Mesenchymal stem cell (in vitro differentiated cells and primary cell): ENCODE results near the gene RAD54L.
A peak's percentile ranks its signal among the peaks of the same experiment; 100 is the strongest.

Experiments
- DNase-seq: peaks from one replicate; pipeline ENCODE4 v3.0.0-alpha.2; 2013
- H2AFZ ChIP-seq: one replicate; pipeline ENCODE4 v1.6.1; 2013; ENCODE audit warnings: low read depth, mild to moderate bottlenecking, control low read depth, inconsistent platforms, low read length, moderate library complexity
- H2AK5ac ChIP-seq: 2 replicates; pipeline ENCODE4 v1.6.1; 2013; ENCODE audit warnings: low read length, moderate library complexity, mild to moderate bottlenecking, inconsistent platforms; ENCODE audit not compliant: severe bottlenecking
- H2BK120ac ChIP-seq: one replicate; pipeline ENCODE4 v1.6.1; 2013; ENCODE audit warnings: low read depth, mild to moderate bottlenecking, inconsistent platforms, low read length, moderate library complexity
- H2BK12ac ChIP-seq, 2 experiments: one replicate each; pipeline ENCODE4 v1.6.1; 2013; ENCODE audit warnings: inconsistent platforms in 2 of 2, low read length in 2 of 2, mild to moderate bottlenecking in 2 of 2, moderate library complexity in 2 of 2, control low read depth in 1 of 2
- H2BK15ac ChIP-seq: one replicate; pipeline ENCODE4 v1.6.1; 2013; ENCODE audit warnings: mild to moderate bottlenecking, low read depth, inconsistent platforms; ENCODE audit not compliant: poor library complexity, severe bottlenecking
- H2BK5ac ChIP-seq: 2 replicates; pipeline ENCODE4 v1.6.1; 2013; ENCODE audit warnings: low read depth, mild to moderate bottlenecking, low read length, control low read depth, inconsistent platforms; ENCODE audit not compliant: poor library complexity, severe bottlenecking
- H3K14ac ChIP-seq, 2 experiments: one replicate each; pipeline ENCODE4 v1.6.1; 2013; ENCODE audit warnings: inconsistent platforms in 2 of 2, low read length in 2 of 2, control low read depth in 1 of 2, mild to moderate bottlenecking in 1 of 2, moderate library complexity in 1 of 2
- H3K18ac ChIP-seq, 2 experiments: one replicate each; pipeline ENCODE4 v1.6.1; 2013; ENCODE audit warnings: inconsistent platforms in 2 of 2, low read length in 2 of 2, control low read depth in 1 of 2, low read depth in 1 of 2, mild to moderate bottlenecking in 1 of 2
- H3K23ac ChIP-seq, 2 experiments: one replicate each; pipeline ENCODE4 v1.6.1; 2013; ENCODE audit warnings: inconsistent platforms in 2 of 2, low read length in 2 of 2, mild to moderate bottlenecking in 2 of 2, moderate library complexity in 2 of 2, control low read depth in 1 of 2
- H3K27ac ChIP-seq: 2 replicates; pipeline ENCODE4 v1.5.1; 2013; ENCODE audit warnings: mild to moderate bottlenecking, moderate library complexity, low read length, control low read depth, inconsistent platforms; ENCODE audit not compliant: poor library complexity, severe bottlenecking
- H3K27me3 ChIP-seq, 2 experiments: 2 replicates each; pipeline versions ENCODE4 v1.6.1 to v1.7.0; 2013; ENCODE audit warnings: low read length in 2 of 2, mild to moderate bottlenecking in 2 of 2, moderate library complexity in 2 of 2, control low read depth in 1 of 2, inconsistent platforms in 1 of 2; ENCODE audit not compliant: control insufficient read depth in 1 of 2, insufficient read depth in 1 of 2
- H3K36me3 ChIP-seq, 2 experiments: 2 replicates each; pipeline versions ENCODE4 v1.6.1 to v1.7.0; 2013; ENCODE audit warnings: low read length in 2 of 2, control low read depth in 1 of 2, inconsistent platforms in 1 of 2, low read depth in 1 of 2, mild to moderate bottlenecking in 1 of 2; ENCODE audit not compliant: insufficient read depth in 2 of 2, control insufficient read depth in 1 of 2
- H3K4ac ChIP-seq, 2 experiments: one replicate each; pipeline ENCODE4 v1.6.1; 2013; ENCODE audit warnings: inconsistent platforms in 2 of 2, low read length in 2 of 2, mild to moderate bottlenecking in 2 of 2, moderate library complexity in 2 of 2, control low read depth in 1 of 2, low read depth in 1 of 2
- H3K4me1 ChIP-seq: 2 replicates; pipeline ENCODE4 v1.6.1; 2013; ENCODE audit warnings: low read depth, low read length, control low read depth; ENCODE audit not compliant: control insufficient read depth, insufficient read depth
- H3K4me2 ChIP-seq: 2 replicates; pipeline ENCODE4 v1.6.1; 2013; ENCODE audit warnings: low read length, mild to moderate bottlenecking, inconsistent platforms; ENCODE audit not compliant: poor library complexity, severe bottlenecking
- H3K4me3 ChIP-seq, 2 experiments: 2 replicates each; pipeline versions ENCODE4 v1.5.1 to v1.7.0; 2013; ENCODE audit warnings: low read length in 2 of 2, mild to moderate bottlenecking in 2 of 2, control low read depth in 1 of 2, low read depth in 1 of 2; ENCODE audit not compliant: insufficient read depth in 1 of 2
- H3K79me1 ChIP-seq: replicated peaks from 2 replicates; pipeline ENCODE4 v1.6.1; 2013; ENCODE audit warnings: mild to moderate bottlenecking, control low read depth, low read length, inconsistent platforms; ENCODE audit not compliant: poor library complexity, severe bottlenecking
- H3K9ac ChIP-seq: 2 replicates; pipeline ENCODE4 v1.7.0; 2013; ENCODE audit warnings: mild to moderate bottlenecking, low read length, moderate library complexity
- H3K9me3 ChIP-seq: 2 replicates; pipeline ENCODE4 v1.7.0; 2013; ENCODE audit warnings: mild to moderate bottlenecking, low read length; ENCODE audit not compliant: control insufficient read depth
- H4K8ac ChIP-seq: one replicate; pipeline ENCODE4 v1.6.1; 2013; ENCODE audit warnings: inconsistent platforms, mild to moderate bottlenecking, low read length, moderate library complexity
- H4K91ac ChIP-seq: one replicate; pipeline ENCODE4 v1.6.1; 2013; ENCODE audit warnings: mild to moderate bottlenecking, low read length, inconsistent platforms
- WGBS: methylation state at CpG from one replicate; pipeline ENCODE4 v1.1.7; 2013; ENCODE audit warnings: mixed read lengths; 5-methylcytosine and 5-hydroxymethylcytosine counted together

RAD54L gene

DNA sequence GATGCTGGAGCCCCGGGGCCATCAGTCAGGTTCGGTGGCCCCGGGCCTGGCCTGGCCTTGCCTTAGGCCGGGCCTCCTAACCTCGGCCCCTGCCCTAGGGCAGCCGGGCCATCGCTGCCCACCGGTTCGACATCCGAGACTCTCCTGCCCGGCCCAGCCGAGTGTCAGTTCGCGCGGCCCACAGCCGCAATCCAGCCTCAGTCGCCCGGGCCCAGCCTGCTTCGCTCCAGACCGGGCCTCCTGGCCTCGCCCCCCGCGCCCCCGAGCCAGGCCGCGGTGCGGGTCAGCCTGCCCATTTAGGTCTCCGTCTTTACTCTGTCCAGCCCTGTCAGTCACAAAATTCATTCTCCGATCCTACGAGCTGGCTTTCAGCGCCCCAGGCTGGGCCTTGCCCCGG, 55.1 kb downstream of the RAD54L start:
- WGBS, result 0% methylated on average over 32 of the region's 32 CpGs
- peak overlapping the region; percentile 98 for H2BK120ac ChIP-seq
- H3K9me3 ChIP-seq, result no peaks in the 10 kb centered on the region
- H4K91ac ChIP-seq, result peak overlapping the region; percentile 99
- H2AFZ ChIP-seq, result peak overlapping the region; percentile 18
- peaks cover under 1% of the 10 kb centered on the region for H3K79me1 ChIP-seq
- peak overlapping the region; percentile 89 to 99 for H3K14ac ChIP-seq
- peak overlapping the region in 1 of 2 experiments; percentile 67 for H2BK12ac ChIP-seq
- H3K4me1 ChIP-seq, result peaks cover 18% of the 10 kb centered on the region
- H3K36me3 ChIP-seq, result peaks cover 3 to 6% of the 10 kb centered on the region in 2 experiments
- peak overlapping the region; percentile 75 to 97 for H3K4me3 ChIP-seq
- no peak overlapping the region for H2AK5ac ChIP-seq
- H3K4me2 ChIP-seq, result peak overlapping the region; percentile 62
- peak overlapping the region; percentile 98 for H4K8ac ChIP-seq
- DNase-seq, result peak; percentile 58
- peak overlapping the region; percentile 89 for H3K27ac ChIP-seq
- H3K18ac ChIP-seq, result peak overlapping the region; percentile 81 to 99
- H3K9ac ChIP-seq, result peak overlapping the region; percentile 100
- peak overlapping the region; percentile 74 for H2BK5ac ChIP-seq
- peak overlapping the region; percentile 94 to 98 for H3K4ac ChIP-seq
- peak overlapping the region; percentile 73 for H2BK15ac ChIP-seq
- H3K27me3 ChIP-seq, result no peaks in the 10 kb centered on the region
- peak overlapping the region; percentile 37 to 99 for H3K23ac ChIP-seq

DNA sequence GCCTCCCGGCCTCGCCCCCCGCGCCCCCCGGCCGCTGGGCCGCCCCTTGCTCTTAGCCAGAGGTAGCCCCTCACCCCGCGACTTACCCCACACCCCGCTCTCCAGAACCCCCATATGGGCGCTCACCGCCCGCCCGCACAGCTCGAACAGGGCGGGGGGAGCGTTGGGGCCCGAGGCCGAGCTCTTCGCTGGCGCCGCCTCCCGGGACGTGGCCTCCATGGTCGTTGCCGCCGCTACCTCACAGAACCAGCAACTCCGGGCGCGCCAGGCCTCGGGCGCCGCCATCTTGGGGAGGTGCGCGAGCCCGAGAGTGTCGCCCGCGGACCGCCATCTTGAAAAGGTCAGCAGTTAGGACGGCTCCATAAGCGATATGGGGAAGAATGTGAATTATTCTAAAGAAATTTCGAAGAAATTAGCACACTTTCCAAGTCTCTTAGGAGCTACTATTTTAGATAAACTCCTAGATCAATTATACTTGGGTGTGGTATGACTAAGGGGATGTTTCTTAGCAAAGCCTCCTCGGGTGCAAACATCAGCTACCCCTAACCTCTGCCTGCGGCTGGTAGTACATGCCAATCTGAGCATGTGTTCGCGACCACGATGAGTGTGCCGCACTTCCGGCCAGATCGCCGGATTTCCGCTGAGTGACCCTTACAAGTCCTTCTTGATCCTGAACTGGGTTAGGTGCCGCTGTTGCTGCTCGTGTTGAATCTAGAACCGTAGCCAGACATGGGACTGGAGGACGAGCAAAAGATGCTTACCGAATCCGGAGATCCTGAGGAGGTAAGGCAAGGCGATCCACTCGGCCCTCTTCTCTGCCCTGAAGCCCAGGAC, 55.7 kb downstream of the RAD54L start, which contains the start of the genes LRRC41 and UQCRH:
TSS of gene LRRC41 (minus strand) at position 579 of the 834 bp plus-strand sequence. CDS start at position 285, 294 bp downstream.
TSS of gene UQCRH (plus strand) at position 661 of the 834 bp plus-strand sequence. CDS start at position 730, 69 bp downstream.
- Histone ChIP-seq H4K8ac (peak within 1 kb of the TSS; percentile 98), H3K18ac (peak within 1 kb of the TSS; percentile 81 to 99)

DNA sequence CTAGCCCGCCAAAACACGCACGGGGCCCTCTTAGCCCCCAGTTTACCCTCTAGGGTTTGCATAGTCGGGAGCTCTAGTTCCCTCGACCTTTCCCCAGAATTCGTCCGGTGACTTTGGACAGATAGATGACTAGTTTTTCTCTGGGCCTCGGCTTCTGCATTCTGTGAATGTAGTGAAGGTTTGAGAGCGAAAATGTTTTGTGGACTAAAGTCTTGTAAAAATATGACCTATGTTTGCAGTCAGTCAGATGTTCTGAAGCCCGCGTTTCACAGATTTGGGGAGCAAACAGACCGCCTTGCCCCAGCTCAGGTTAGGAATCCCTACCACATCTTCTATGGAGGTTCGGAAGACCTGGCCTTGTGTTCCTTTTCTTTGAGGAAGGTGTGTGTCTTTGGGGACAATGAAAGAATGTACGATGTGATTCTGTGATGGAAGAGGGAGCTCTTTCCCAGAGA, 56.3 kb downstream of the RAD54L start:
- Histone ChIP-seq H3K36me3 (peaks cover 0 to 3% of the 10 kb centered on the region in 2 experiments), H3K18ac (peak overlapping the region in 1 of 2 experiments; percentile 80), H3K4ac (peak overlapping the region in 1 of 2 experiments; percentile 81), H4K91ac (no peak overlapping the region), H3K27me3 (no peaks in the 10 kb centered on the region), H3K9ac (peak overlapping the region; percentile 100), H3K4me1 (peaks cover 18% of the 10 kb centered on the region), H4K8ac (peak overlapping the region; percentile 70), H2BK15ac (no peak overlapping the region), H3K27ac (peak overlapping the region; percentile 77), H2AK5ac (no peak overlapping the region), H3K9me3 (no peaks in the 10 kb centered on the region), H2AFZ (no peak overlapping the region), H3K14ac (no peak overlapping the region), H3K79me1 (no peaks in the 10 kb centered on the region), H3K23ac (no peak overlapping the region), H2BK120ac (no peak overlapping the region), H3K4me2 (peak overlapping the region; percentile 83), H2BK5ac (no peak overlapping the region), H2BK12ac (no peak overlapping the region), H3K4me3 (peak overlapping the region; percentile 62 to 97)
- DNase-seq, result no peak
- 1% methylated on average over 13 of the region's 14 CpGs for WGBS

More for the DNA sequence above, 55.7 kb downstream of the RAD54L start, which contains the start of the genes LRRC41 and UQCRH:
- under 1% methylated on average over 51 of the region's 61 CpGs for WGBS
- H3K4me2 ChIP-seq, result peak within 1 kb of the TSS; percentile 83
- H2AK5ac ChIP-seq, result no peak within 1 kb of the TSS
- H2BK5ac ChIP-seq, result peak within 1 kb of the TSS; percentile 74
- peak within 1 kb of the TSS; percentile 99 for H4K91ac ChIP-seq
- H2BK15ac ChIP-seq, result peak within 1 kb of the TSS; percentile 73
- H3K9me3 ChIP-seq, result no peaks in the 10 kb centered on the region
- H3K36me3 ChIP-seq, result peaks cover under 1 to 3% of the 10 kb centered on the region in 2 experiments
- peak within 1 kb of the TSS; percentile 98 for H2BK120ac ChIP-seq
- H2AFZ ChIP-seq, result peak within 1 kb of the TSS; percentile 18
- peak within 1 kb of the TSS in 1 of 2 experiments; percentile 67 for H2BK12ac ChIP-seq
- peak within 1 kb of the TSS; percentile 37 to 99 for H3K23ac ChIP-seq
- H3K27me3 ChIP-seq, result no peaks in the 10 kb centered on the region
- peak within 1 kb of the TSS; percentile 75 to 97 for H3K4me3 ChIP-seq
- H3K4ac ChIP-seq, result peak within 1 kb of the TSS; percentile 94 to 98
- H3K4me1 ChIP-seq, result peaks cover 18% of the 10 kb centered on the region
- peak within 1 kb of the TSS; percentile 100 for H3K9ac ChIP-seq
- H3K14ac ChIP-seq, result peak within 1 kb of the TSS; percentile 89 to 99
- peak; percentile 98 for DNase-seq
- peak within 1 kb of the TSS; percentile 89 for H3K27ac ChIP-seq
- H3K79me1 ChIP-seq, result no peaks in the 10 kb centered on the region

DNA sequence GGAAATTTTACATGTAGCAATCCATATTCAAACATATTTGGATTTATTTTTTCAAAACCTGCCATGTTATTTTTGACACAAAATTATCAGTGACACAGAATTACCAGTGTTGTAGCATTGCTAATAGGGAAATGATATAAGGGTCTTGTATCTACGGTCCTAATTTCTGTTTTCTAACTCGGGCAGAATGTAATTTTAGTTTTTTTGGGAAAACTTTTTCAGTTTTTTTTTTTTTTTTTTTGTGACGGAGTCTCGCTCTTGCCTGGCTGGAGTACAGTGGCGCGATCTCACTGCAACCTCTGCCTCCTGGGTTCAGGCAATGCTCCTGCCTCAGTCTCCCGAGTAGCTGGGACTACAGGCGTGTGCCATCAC, 58.6 kb downstream of the RAD54L start:
- H2BK15ac ChIP-seq, result no peak overlapping the region
- H2BK12ac ChIP-seq, result no peak overlapping the region
- WGBS, result 95% methylated on average over 8 of the region's 8 CpGs

More for the DNA sequence above, 58.6 kb downstream of the RAD54L start:
- Histone ChIP-seq H3K9me3 (no peaks in the 10 kb centered on the region), H3K4me1 (peaks cover 16% of the 10 kb centered on the region), H2AFZ (no peak overlapping the region), H3K4me2 (no peak overlapping the region), H3K4me3 (no peak overlapping the region), H3K14ac (no peak overlapping the region), H3K27ac (no peak overlapping the region), H3K4ac (no peak overlapping the region), H3K27me3 (no peaks in the 10 kb centered on the region), H3K79me1 (peaks cover 6% of the 10 kb centered on the region), H3K36me3 (peaks cover 17 to 18% of the 10 kb centered on the region in 2 experiments), H3K18ac (no peak overlapping the region), H4K8ac (no peak overlapping the region), H4K91ac (no peak overlapping the region), H3K23ac (no peak overlapping the region), H3K9ac (no peak overlapping the region), H2BK120ac (no peak overlapping the region), H2AK5ac (no peak overlapping the region), H2BK5ac (no peak overlapping the region)
- DNase-seq, result no peak
